Measurements from ENCODE around the gene CACNB1. TPM values are rescaled to one million over a fixed set of nuclear protein-coding genes. Genes with fewer than 3 reads are reported as not detected.

CACNB1 gene
- total RNA-seq, 2 donors from 2014 or later, result 3.4 to 17.8 TPM

- TF ChIP-seq POLR2AphosphoS5 (IDR thresholded peaks at IDR 0.05) (peak; percentile 90), CTCF (IDR thresholded peaks at IDR 0.05) (peak in 3 of 4 experiments; percentile 30 to 59 (median 41)), POLR2A (IDR thresholded peaks at IDR 0.05) (no peak)
These were observed 43.8 kb downstream of the CACNB1 start for GRCh38 chr17:39153599-39154051.

GRCh38 chr17:39151943-39152818, 45.3 kb downstream of the CACNB1 start:
- H3K27me3 ChIP-seq (replicated peaks; ENCODE audit: insufficient read depth), result no peaks in the 10 kb centered on the region
- peak overlapping the region; percentile 50 to 62 for H3K4me3 ChIP-seq
- no peaks in the 10 kb centered on the region for H3K9me3 ChIP-seq
- H3K36me3 ChIP-seq, result no peaks in the 10 kb centered on the region
- WGBS, result 7% methylated on average over 25 of the region's 25 CpGs
- no peak for DNase-seq (ENCODE audit: low spot score)
- H3K27ac ChIP-seq, result peak overlapping the region; percentile 90 to 93
- TF ChIP-seq CTCF (IDR thresholded peaks at IDR 0.05) (no peak), POLR2AphosphoS5 (IDR thresholded peaks at IDR 0.05) (no peak), POLR2A (IDR thresholded peaks at IDR 0.05) (no peak)
- intact Hi-C loops (cut with DNase I), result loop anchor here (5.0 to 10.0 kb wide), 4 partner anchors 85 to 407 kb away; partner anchors contain the start of gene PCGF2
- H3K4me1 ChIP-seq (replicated peaks), result no peaks in the 10 kb centered on the region

More at GRCh38 chr17:39153599-39154051, 43.8 kb downstream of the CACNB1 start:
- Histone ChIP-seq H3K27me3 (replicated peaks; ENCODE audit: insufficient read depth) (no peaks in the 10 kb centered on the region), H3K4me3 (peak overlapping the region; percentile 50 to 62), H3K9me3 (no peaks in the 10 kb centered on the region), H3K27ac (peak overlapping the region; percentile 90 to 93), H3K36me3 (no peaks in the 10 kb centered on the region), H3K4me1 (replicated peaks) (no peaks in the 10 kb centered on the region)
- peak; percentile 91 for DNase-seq (ENCODE audit: low spot score)
- 0% methylated on average over 16 of the region's 16 CpGs for WGBS
- intact Hi-C loops (cut with DNase I), result loop anchor here (2.0 to 10.0 kb wide), 5 partner anchors 43 to 409 kb away; partner anchors contain the start of genes CACNB1 and PCGF2

GRCh38 chr17:39151150-39151942, 46.1 kb downstream of the CACNB1 start, which contains the start of gene PLXDC1:
Gene PLXDC1, minus strand, starts transcription at chr17:39151637. Its CDS starts 200 bp downstream, at chr17:39151437.
- 2% methylated on average over 42 of the region's 68 CpGs for WGBS
- no peak for DNase-seq (ENCODE audit: low spot score)
- Histone ChIP-seq H3K4me3 (peak within 1 kb of the TSS; percentile 50 to 62), H3K9me3 (no peaks in the 10 kb centered on the region), H3K36me3 (no peaks in the 10 kb centered on the region), H3K27ac (peak within 1 kb of the TSS; percentile 90 to 93), H3K27me3 (replicated peaks; ENCODE audit: insufficient read depth) (no peaks in the 10 kb centered on the region), H3K4me1 (replicated peaks) (no peaks in the 10 kb centered on the region)
- TF ChIP-seq POLR2AphosphoS5 (IDR thresholded peaks at IDR 0.05), result no peak
- TF ChIP-seq CTCF (IDR thresholded peaks at IDR 0.05), result no peak
- no peak for TF ChIP-seq POLR2A (IDR thresholded peaks at IDR 0.05)
- intact Hi-C loops (cut with DNase I), result loop anchor here (5.0 to 10.0 kb wide), 4 partner anchors 84 to 407 kb away; partner anchors contain the start of gene PCGF2

GRCh38 chr17:39150795-39151149, 46.7 kb downstream of the CACNB1 start:
- intact Hi-C loops (cut with DNase I), result loop anchor here (5.0 to 10.0 kb wide), 4 partner anchors 83 to 406 kb away; partner anchors contain the start of gene PCGF2
- Histone ChIP-seq H3K27ac (peak overlapping the region in 1 of 2 donors; percentile 93), H3K4me1 (replicated peaks) (no peaks in the 10 kb centered on the region), H3K27me3 (replicated peaks; ENCODE audit: insufficient read depth) (no peaks in the 10 kb centered on the region), H3K36me3 (no peaks in the 10 kb centered on the region), H3K4me3 (peak overlapping the region in 1 of 2 donors; percentile 62), H3K9me3 (no peaks in the 10 kb centered on the region)
- WGBS, result 37% methylated on average over 5 of the region's 5 CpGs
- TF ChIP-seq CTCF (IDR thresholded peaks at IDR 0.05) (no peak), POLR2AphosphoS5 (IDR thresholded peaks at IDR 0.05) (no peak), POLR2A (IDR thresholded peaks at IDR 0.05) (no peak)
- no peak for DNase-seq (ENCODE audit: low spot score)
